Esophagus (tissue), 2 donors: Measurements from ENCODE around the gene VPS13A. TPM values are rescaled to one million over a fixed set of nuclear protein-coding genes. Genes with fewer than 3 reads are reported as not detected.

Source experiments
- H3K27ac ChIP-seq, 2 donors: one replicate each; pipeline ENCODE4 v1.5.1; 2013; ENCODE audit warnings: low read depth in 2 of 2, mild to moderate bottlenecking in 2 of 2, inconsistent platforms in 1 of 2, low read length in 1 of 2, moderate library complexity in 1 of 2
- H3K27me3 ChIP-seq, 2 donors: one replicate each; pipeline ENCODE4 v1.6.1; 2013; ENCODE audit warnings: low read length in 2 of 2, control low read depth in 1 of 2, mild to moderate bottlenecking in 1 of 2; ENCODE audit not compliant: insufficient read depth in 2 of 2, control insufficient read depth in 1 of 2
- H3K36me3 ChIP-seq, 2 donors: one replicate each; pipeline ENCODE4 v1.6.1; 2013; ENCODE audit warnings: low read length in 1 of 2; ENCODE audit not compliant: control insufficient read depth in 2 of 2, insufficient read depth in 2 of 2
- H3K4me1 ChIP-seq, 2 donors: one replicate each; pipeline ENCODE4 v1.6.1; 2013; ENCODE audit warnings: low read length in 1 of 2; ENCODE audit not compliant: control insufficient read depth in 2 of 2, insufficient read depth in 2 of 2
- H3K4me3 ChIP-seq, 2 donors: one replicate each; pipeline ENCODE4 v1.5.1; 2013; ENCODE audit warnings: low read length in 2 of 2, mild to moderate bottlenecking in 2 of 2, low read depth in 1 of 2, moderate library complexity in 1 of 2
- H3K9me3 ChIP-seq, 2 donors: one replicate each; pipeline ENCODE4 v1.6.1; 2013; ENCODE audit warnings: mild to moderate bottlenecking in 2 of 2, low read depth in 1 of 2, low read length in 1 of 2, moderate library complexity in 1 of 2; ENCODE audit not compliant: control insufficient read depth in 2 of 2, insufficient read depth in 1 of 2
- WGBS, 2 donors: extraction: QIAGEN DNeasy Blood & Tissue Kit; methylation state at CpG; one replicate each; pipeline ENCODE4 v1.1.7; 2013; 5-methylcytosine and 5-hydroxymethylcytosine counted together
- polyA plus RNA-seq, 2 donors: library from polyadenylated mRNA; stranded (reverse); fragments of 200-250 nt; gene quantifications; one replicate each; pipeline ENCODE4 v1.2.3, GENCODE V29; 2013
- donor health status: healthy with polysubstance abuse.
- donor health status: Bipolar disorder and iron deficiency.

Gene VPS13A
- polyA plus RNA-seq, 2 donors: 8.7 to 28.1 TPM

DNA sequence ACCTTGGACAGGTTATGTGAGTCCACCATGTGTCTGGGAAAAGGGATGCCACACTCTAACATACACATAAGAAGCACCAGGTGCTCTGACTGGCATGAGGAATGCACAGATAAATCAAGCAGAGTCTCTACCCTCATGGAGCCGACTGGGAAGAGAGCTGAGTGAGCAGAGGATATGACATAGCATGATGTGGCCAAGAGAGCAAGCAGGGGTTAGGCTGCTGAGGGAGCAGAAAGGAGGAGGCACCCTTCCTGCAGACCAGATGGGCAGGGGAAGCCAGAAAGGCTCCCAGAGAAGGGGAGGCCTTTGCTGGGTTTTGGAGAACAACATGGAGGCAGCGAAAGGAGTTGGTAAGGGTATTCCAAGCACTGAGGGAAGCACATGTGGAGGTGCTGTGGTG lies 247.7 kb downstream of the VPS13A start:
- no peak overlapping the region for H3K27ac ChIP-seq
- no peaks in the 10 kb centered on the region for H3K27me3 ChIP-seq
- peaks cover 0 to 4% of the 10 kb centered on the region in 2 donors for H3K36me3 ChIP-seq
- H3K4me3 ChIP-seq: no peak overlapping the region
- 81 to 87% methylated on average over 2 of the region's 2 CpGs for WGBS, 2 donors
- H3K4me1 ChIP-seq: peaks cover 0 to 2% of the 10 kb centered on the region in 2 donors
- H3K9me3 ChIP-seq: no peaks in the 10 kb centered on the region

DNA sequence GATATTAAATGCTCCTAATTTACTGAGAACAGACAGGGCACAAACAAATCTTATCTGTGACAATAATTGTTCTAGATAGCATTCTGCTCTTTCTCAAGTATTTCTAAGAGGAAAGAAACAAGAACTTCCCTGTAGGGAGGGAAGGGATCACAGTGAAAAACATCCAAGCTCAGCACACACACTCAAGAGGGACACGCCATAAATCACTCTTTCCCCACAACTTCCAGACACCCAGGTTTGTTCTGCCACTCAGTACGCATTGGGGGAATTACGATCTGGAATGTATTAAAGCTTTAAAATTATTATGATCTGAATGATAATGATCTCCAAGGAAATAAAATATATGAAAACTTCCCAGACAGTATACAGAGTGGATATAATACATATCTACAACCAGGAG lies 249.4 kb downstream of the VPS13A start:
- Histone ChIP-seq H3K27me3 (no peaks in the 10 kb centered on the region), H3K27ac (no peak overlapping the region), H3K4me3 (no peak overlapping the region), H3K9me3 (no peaks in the 10 kb centered on the region), H3K4me1 (peaks cover 0 to 2% of the 10 kb centered on the region in 2 donors), H3K36me3 (peaks cover 0 to 4% of the 10 kb centered on the region in 2 donors)
- WGBS, 2 donors: 38 to 66% methylated on average over 3 of the region's 3 CpGs

DNA sequence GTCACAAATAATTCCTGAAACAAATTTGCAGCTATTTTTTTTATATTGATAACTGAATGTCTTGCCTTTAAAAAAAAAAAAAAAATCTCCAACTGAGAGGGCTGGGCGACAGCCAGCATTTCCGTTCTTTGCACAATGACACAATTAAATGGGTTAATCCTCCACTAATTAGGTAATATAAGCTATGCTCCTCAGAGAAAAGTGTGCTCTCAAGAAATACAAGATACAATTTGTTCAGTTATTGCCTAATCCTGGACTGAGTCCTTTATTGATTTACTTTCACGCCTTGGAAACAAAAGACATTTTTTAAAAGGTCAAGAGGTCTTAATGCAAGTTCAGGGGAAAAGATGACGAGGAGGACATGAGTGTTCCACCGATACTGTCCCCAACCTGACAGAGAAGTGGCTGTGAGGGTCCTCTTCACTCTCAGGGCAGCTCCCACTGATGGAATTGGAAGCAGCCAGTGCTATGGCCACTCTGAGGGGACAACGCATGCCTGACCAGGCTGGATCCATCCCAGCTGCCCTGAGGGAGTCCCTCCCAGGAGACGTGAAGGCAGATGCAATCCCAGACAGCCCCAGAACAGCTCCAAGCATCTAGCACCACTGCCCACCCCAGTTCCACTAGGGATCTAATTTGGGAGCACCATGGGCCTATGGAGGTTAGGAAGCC lies 250.1 kb downstream of the VPS13A start:
- H3K27ac ChIP-seq: no peak overlapping the region
- no peaks in the 10 kb centered on the region for H3K9me3 ChIP-seq
- 47 to 52% methylated on average over 7 of the region's 7 CpGs for WGBS, 2 donors
- H3K36me3 ChIP-seq: peaks cover 0 to 4% of the 10 kb centered on the region in 2 donors
- no peaks in the 10 kb centered on the region for H3K27me3 ChIP-seq
- H3K4me1 ChIP-seq: peaks cover 0 to 2% of the 10 kb centered on the region in 2 donors
- no peak overlapping the region for H3K4me3 ChIP-seq

GRCh38 chr9:77429928-77430327 lies 252.6 kb downstream of the VPS13A start:
- no peaks in the 10 kb centered on the region for H3K9me3 ChIP-seq
- WGBS, 2 donors: 64% methylated on average over 2 of the region's 2 CpGs
- H3K27me3 ChIP-seq: no peaks in the 10 kb centered on the region
- peaks cover 0 to 3% of the 10 kb centered on the region in 2 donors for H3K36me3 ChIP-seq
- peaks cover 0 to 2% of the 10 kb centered on the region in 2 donors for H3K4me1 ChIP-seq
- H3K27ac ChIP-seq: no peak overlapping the region
- no peak overlapping the region for H3K4me3 ChIP-seq

- no peaks in the 10 kb centered on the region for H3K9me3 ChIP-seq
- no peaks in the 10 kb centered on the region for H3K36me3 ChIP-seq
- H3K4me3 ChIP-seq: no peak overlapping the region
- no peak overlapping the region for H3K27ac ChIP-seq
- peaks cover 0 to 2% of the 10 kb centered on the region in 2 donors for H3K4me1 ChIP-seq
- WGBS, 2 donors: 88 to 90% methylated on average over 6 of the region's 6 CpGs
- no peaks in the 10 kb centered on the region for H3K27me3 ChIP-seq
These were observed 254.7 kb downstream of the VPS13A start for GRCh38 chr9:77432053-77432452.

DNA sequence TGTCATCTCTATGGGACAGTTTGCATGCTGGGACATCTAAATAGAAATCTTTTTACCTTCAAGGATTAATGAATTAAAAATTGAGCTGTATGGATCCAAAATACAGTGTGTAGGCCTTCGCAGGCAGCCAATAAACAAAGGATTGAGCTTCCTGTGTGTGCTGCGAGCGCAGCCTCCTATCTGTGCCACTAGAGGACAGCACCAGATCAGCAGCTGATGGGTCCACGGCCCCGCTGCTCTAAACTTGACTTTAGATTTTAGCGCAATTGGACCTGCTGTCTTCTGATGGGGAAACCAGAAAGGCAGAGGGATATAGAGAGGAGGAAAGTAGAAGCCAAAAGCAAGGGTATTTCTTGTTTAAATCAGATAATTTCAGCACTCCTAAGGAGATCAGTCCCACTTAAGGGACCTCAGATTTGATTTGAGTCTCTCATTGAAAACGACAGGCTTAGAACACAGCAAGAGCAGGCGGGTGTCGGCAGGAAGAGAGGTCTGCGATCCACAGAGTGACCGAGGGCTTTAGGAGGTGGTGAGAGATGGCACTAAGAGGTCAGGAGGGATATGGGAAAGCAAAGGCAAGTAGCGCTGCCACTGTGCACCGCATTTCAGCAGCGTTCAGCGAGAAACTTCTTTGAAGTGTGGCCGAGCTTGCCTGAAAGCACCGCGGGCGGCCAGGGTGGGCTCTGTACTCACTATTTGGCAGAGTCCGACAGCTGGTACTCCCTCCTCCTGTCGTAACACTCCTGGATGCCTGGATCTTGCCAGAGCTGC lies 256.5 kb downstream of the VPS13A start:
- 63 to 65% methylated on average over 21 of the region's 21 CpGs for WGBS, 2 donors
- no peak overlapping the region for H3K4me3 ChIP-seq
- H3K36me3 ChIP-seq: no peaks in the 10 kb centered on the region
- H3K27me3 ChIP-seq: no peaks in the 10 kb centered on the region
- H3K27ac ChIP-seq: no peak overlapping the region
- H3K9me3 ChIP-seq: no peaks in the 10 kb centered on the region
- no peaks in the 10 kb centered on the region for H3K4me1 ChIP-seq

- Histone ChIP-seq H3K27me3 (no peaks in the 10 kb centered on the region), H3K9me3 (no peaks in the 10 kb centered on the region), H3K4me3 (no peak overlapping the region), H3K36me3 (no peaks in the 10 kb centered on the region), H3K27ac (no peak overlapping the region), H3K4me1 (no peaks in the 10 kb centered on the region)
- 91 to 93% methylated on average over 4 of the region's 4 CpGs for WGBS, 2 donors
These were observed 257.9 kb downstream of the VPS13A start for GRCh38 chr9:77435277-77435676.

DNA sequence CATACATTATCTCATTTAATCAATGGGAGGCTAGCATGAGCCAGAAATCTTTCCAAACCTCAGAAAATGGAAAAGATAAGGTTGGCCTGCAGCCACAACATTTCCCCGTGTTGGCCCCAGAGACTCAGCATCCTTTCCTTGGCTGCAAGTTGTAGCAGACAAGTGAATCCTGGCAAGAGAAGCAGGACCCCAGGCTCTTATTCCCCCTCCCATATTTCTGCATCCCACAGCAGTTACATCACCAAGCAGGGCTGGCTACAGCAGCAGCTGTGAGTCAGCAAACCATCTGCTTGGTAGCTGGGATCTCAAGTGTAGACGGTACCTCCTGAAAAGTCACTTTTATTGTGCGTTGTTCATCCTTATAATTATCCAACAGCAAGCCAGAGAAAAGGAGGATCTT lies 258.4 kb downstream of the VPS13A start:
- Histone ChIP-seq H3K27me3 (no peaks in the 10 kb centered on the region), H3K9me3 (no peaks in the 10 kb centered on the region), H3K4me3 (no peak overlapping the region), H3K36me3 (no peaks in the 10 kb centered on the region), H3K27ac (no peak overlapping the region), H3K4me1 (no peaks in the 10 kb centered on the region)
- 71 to 74% methylated on average over 3 of the region's 3 CpGs for whole genome bisulfite sequencing, 2 donors

- WGBS, 2 donors: 46 to 66% methylated on average over 3 of the region's 3 CpGs
- Histone ChIP-seq H3K4me1 (no peaks in the 10 kb centered on the region), H3K27ac (no peak overlapping the region)
These were observed 261.3 kb downstream of the VPS13A start for GRCh38 chr9:77438653-77439052.

GRCh38 chr9:77440057-77440456 lies 262.7 kb downstream of the VPS13A start:
- Histone ChIP-seq H3K4me3 (no peak overlapping the region), H3K36me3 (no peaks in the 10 kb centered on the region), H3K4me1 (no peaks in the 10 kb centered on the region), H3K9me3 (no peaks in the 10 kb centered on the region), H3K27me3 (no peaks in the 10 kb centered on the region), H3K27ac (no peak overlapping the region)
- 46 to 52% methylated on average over 10 of the region's 10 CpGs for WGBS, 2 donors

More at GRCh38 chr9:77438653-77439052, 261.3 kb downstream of the VPS13A start:
- H3K4me3 ChIP-seq: no peak overlapping the region
- H3K27me3 ChIP-seq: no peaks in the 10 kb centered on the region
- H3K9me3 ChIP-seq: no peaks in the 10 kb centered on the region
- H3K36me3 ChIP-seq: no peaks in the 10 kb centered on the region
